ENCODE measurements around the gene METTL16. TPM values are rescaled to one million over a fixed set of nuclear protein-coding genes. Genes with fewer than 3 reads are reported as not detected.
"Not testable (repeated sequence)": the region's sequence is repeated elsewhere in the genome, so short reads cannot be mapped to it uniquely, and the experiment has no call there.

METTL16 gene
- total and polyA plus RNA-seq, 2 of the 4 experiments (the other 2 are of a cell fraction): 11.8 to 15.4 TPM

GRCh38 chr17:2449486-2449885 lies 62.2 kb downstream of the METTL16 start:
- Histone ChIP-seq H2AK9ac (replicated peaks; ENCODE audit: low read depth, low read length, poor library complexity) (no peak overlapping the region), H4K8ac (ENCODE audit: low read depth in 2 of 2, low read length in 2 of 2) (no peak overlapping the region), H3K9ac (ENCODE audit: low read depth, low read length) (no peak overlapping the region), H2BK5ac (ENCODE audit: low read depth, low read length, poor library complexity, severe bottlenecking) (no peak overlapping the region), H2BK120ac (ENCODE audit: low read depth, low read length) (no peak overlapping the region), H3K9me3 (ENCODE audit: control insufficient read depth, insufficient read depth, low read length) (no peaks in the 10 kb centered on the region), H3K14ac (replicated peaks; ENCODE audit: low read depth, low read length) (no peak overlapping the region), H3K56ac (ENCODE audit: extremely low read depth, insufficient read depth, low read length) (no peak overlapping the region), H4K5ac (ENCODE audit: low read depth, low read length) (no peak overlapping the region), H3K9me1 (ENCODE audit: insufficient read depth, low read length) (no peaks in the 10 kb centered on the region), H3K36me3 (ENCODE audit: control insufficient read depth, insufficient read depth, low read length) (0 out of 2 replicates have a peak, but pooled peaks cover 2% of the 10 kb centered on the region), H3K79me1 (ENCODE audit: low read depth in 1 of 2, low read length in 2 of 2) (peaks cover 0 to 3% of the 10 kb centered on the region in 2 experiments; a peak in 2 of 4 replicates), H4K91ac (ENCODE audit: insufficient read depth, low read depth, low read length) (no peak overlapping the region), H2AK5ac (ENCODE audit: low read depth, low read length) (no peak overlapping the region), H3K4me3 (ENCODE audit: insufficient read depth, low read depth, low read length) (no peak overlapping the region), H3K4me1 (ENCODE audit: control insufficient read depth, insufficient read depth, low read length) (peaks cover 4% of the 10 kb centered on the region; the same call in 1 of the 2 replicates), H2BK15ac (ENCODE audit: low read depth, low read length) (no peak overlapping the region), H4K20me1 (ENCODE audit: insufficient read depth, low read length) (no peaks in the 10 kb centered on the region), H3K27ac (ENCODE audit: insufficient read depth, low read length) (no peak overlapping the region), H2AFZ (replicated peaks; ENCODE audit: low read length, poor library complexity) (no peak overlapping the region), H3K18ac (ENCODE audit: low read depth, low read length) (no peak overlapping the region), H3K23ac (ENCODE audit: low read depth, low read length) (no peak overlapping the region), H2BK20ac (ENCODE audit: low read depth, low read length) (no peak overlapping the region), H3K4ac (ENCODE audit: low read depth, low read length) (no peak overlapping the region), H3K27me3 (ENCODE audit: control insufficient read depth, insufficient read depth, low read length) (no peaks in the 10 kb centered on the region), H3K4me2 (ENCODE audit: low read depth, low read length) (no peak overlapping the region)
- dilution Hi-C loops (cut with HindIII; ENCODE audit: low sequenced_read_pairs, unreplicated experiment): no loop called here
- POLR2A ChIA-PET (ENCODE audit: unreplicated experiment): no interaction called here
- no peak for TF ChIP-seq MAFK (IDR thresholded peaks at IDR 0.05; ENCODE audit: low read depth, low read length)
- in situ Hi-C loops (cut with MboI; ENCODE audit: low sequenced_read_pairs): no loop called here
- DNase-seq (peak; percentile 13), ATAC-seq (ENCODE audit: low read depth) (no peak)
- no TSS peak for BruUV-seq (replicated peaks)
- CTCF ChIA-PET: no interaction called here
- intact Hi-C loops (cut with micrococcal nuclease): no loop called here
- WGBS, 2 experiments (ENCODE audit: extremely low coverage in 2 of 2, insufficient read length in 1 of 2): no CpG with 5 or more reads among the region's 2 CpGs

GRCh38 chr17:2447479-2447878 lies 64.2 kb downstream of the METTL16 start:
- H4K91ac ChIP-seq (ENCODE audit: insufficient read depth, low read depth, low read length); H3K4me1 ChIP-seq (ENCODE audit: control insufficient read depth, insufficient read depth, low read length); H3K36me3 ChIP-seq (ENCODE audit: control insufficient read depth, insufficient read depth, low read length); H2BK15ac ChIP-seq (ENCODE audit: low read depth, low read length); H2AK5ac ChIP-seq (ENCODE audit: low read depth, low read length); H3K4me3 ChIP-seq (ENCODE audit: insufficient read depth, low read depth, low read length); in situ Hi-C loops (cut with MboI; ENCODE audit: low sequenced_read_pairs); H3K27ac ChIP-seq (ENCODE audit: insufficient read depth, low read length); H3K27me3 ChIP-seq (ENCODE audit: control insufficient read depth, insufficient read depth, low read length); POLR2A ChIA-PET (ENCODE audit: unreplicated experiment); CTCF ChIA-PET; H2AK9ac ChIP-seq (replicated peaks; ENCODE audit: low read depth, low read length, poor library complexity); H2BK20ac ChIP-seq (ENCODE audit: low read depth, low read length); H3K4me2 ChIP-seq (ENCODE audit: low read depth, low read length); H2BK5ac ChIP-seq (ENCODE audit: low read depth, low read length, poor library complexity, severe bottlenecking); H3K79me1 ChIP-seq (ENCODE audit: low read depth in 1 of 2, low read length in 2 of 2); DNase-seq; H3K56ac ChIP-seq (ENCODE audit: extremely low read depth, insufficient read depth, low read length); H3K9ac ChIP-seq (ENCODE audit: low read depth, low read length); H3K14ac ChIP-seq (replicated peaks; ENCODE audit: low read depth, low read length); ATAC-seq (ENCODE audit: low read depth); H4K20me1 ChIP-seq (ENCODE audit: insufficient read depth, low read length); intact Hi-C loops (cut with micrococcal nuclease); BruUV-seq (replicated peaks); H4K5ac ChIP-seq (ENCODE audit: low read depth, low read length); H3K9me1 ChIP-seq (ENCODE audit: insufficient read depth, low read length); H2AFZ ChIP-seq (replicated peaks; ENCODE audit: low read length, poor library complexity); H4K8ac ChIP-seq (ENCODE audit: low read depth in 2 of 2, low read length in 2 of 2); H3K9me3 ChIP-seq (ENCODE audit: control insufficient read depth, insufficient read depth, low read length); dilution Hi-C loops (cut with HindIII; ENCODE audit: low sequenced_read_pairs, unreplicated experiment); H3K23ac ChIP-seq (ENCODE audit: low read depth, low read length); H3K4ac ChIP-seq (ENCODE audit: low read depth, low read length); H2BK120ac ChIP-seq (ENCODE audit: low read depth, low read length); H3K18ac ChIP-seq (ENCODE audit: low read depth, low read length): not testable (repeated sequence)
- WGBS, 2 experiments (ENCODE audit: extremely low coverage in 2 of 2, insufficient read length in 1 of 2): no CpG with 5 or more reads among the region's 29 CpGs
